ENCODE measurements around the gene ARSB.
"Not testable (repeated sequence)": the region's sequence is repeated elsewhere in the genome, so short reads cannot be mapped to it uniquely, and the experiment has no call there.

Gene ARSB

DNA sequence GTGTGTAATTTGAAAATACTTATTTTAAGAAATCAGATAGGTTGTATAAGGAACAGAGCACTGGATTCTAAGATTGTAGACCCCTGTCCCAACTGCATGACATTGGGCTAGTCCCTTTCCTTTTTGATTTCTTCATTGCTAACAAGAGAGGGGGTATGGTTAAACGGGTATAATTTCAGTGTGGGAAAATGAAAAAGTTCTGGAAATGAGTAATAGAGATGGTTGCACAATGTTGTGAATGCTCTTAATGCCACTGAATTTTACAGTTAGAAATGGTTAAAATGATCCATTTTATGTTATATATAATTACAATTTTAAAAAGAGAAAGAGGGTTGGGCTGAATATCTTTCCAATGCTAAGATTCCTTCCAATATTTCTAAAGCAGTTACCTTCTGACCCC, 233.2 kb downstream of the ARSB start:
- DNase-seq (ENCODE audit: low spot score) = no peak

DNA sequence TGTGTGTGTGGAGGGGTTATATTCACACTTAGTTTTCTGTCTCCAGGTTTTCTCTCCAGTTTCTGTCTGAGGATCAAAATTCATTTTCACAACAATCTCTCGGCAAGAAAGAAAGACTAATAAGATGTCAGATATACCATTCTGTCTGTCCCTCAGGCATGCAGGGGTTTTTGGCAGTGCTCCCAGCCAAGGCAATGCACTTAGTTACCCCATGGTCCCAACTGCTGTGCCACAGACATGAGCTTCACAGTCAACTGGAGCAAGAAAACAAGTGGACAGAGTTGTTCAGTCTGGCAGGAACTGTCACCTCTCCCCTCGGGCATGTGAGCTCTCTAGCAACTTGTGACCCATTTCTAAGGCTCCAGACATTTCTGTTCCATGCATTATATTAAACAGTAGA, 234.8 kb downstream of the ARSB start:
- DNase-seq (ENCODE audit: low spot score) = no peak

DNA sequence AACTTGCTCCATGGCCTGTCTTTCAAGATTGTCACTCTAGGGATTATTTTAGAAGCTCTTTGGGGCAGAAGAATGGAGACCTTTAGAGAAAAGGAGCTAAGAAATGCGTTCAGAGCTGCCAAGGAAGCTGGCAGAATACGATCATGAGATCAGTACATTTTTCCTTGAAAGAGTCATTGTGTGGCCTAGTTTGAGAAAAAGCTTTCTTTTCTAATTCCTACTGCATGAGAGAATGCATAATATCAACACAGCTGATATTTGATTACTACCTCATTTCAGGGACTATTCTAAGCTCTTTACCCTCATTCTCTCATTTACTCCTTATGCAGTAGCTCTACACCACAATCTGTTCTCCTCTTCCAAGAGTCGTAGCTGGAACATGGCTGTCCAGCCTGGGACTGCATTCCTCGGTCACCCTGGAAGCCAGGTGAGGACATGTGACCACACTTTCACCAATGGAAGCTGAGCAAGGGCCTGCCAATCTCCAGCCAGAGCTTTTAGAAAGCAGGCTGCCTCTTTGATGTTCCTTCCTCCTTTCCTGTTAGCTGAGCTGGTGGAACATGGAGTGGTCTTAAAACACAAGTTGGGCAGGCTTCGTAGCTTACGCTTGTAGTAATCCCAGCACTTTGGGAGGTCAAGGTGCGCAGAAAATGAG, 237.3 kb downstream of the ARSB start:
- peak; percentile 82 for DNase-seq (ENCODE audit: low spot score)

DNA sequence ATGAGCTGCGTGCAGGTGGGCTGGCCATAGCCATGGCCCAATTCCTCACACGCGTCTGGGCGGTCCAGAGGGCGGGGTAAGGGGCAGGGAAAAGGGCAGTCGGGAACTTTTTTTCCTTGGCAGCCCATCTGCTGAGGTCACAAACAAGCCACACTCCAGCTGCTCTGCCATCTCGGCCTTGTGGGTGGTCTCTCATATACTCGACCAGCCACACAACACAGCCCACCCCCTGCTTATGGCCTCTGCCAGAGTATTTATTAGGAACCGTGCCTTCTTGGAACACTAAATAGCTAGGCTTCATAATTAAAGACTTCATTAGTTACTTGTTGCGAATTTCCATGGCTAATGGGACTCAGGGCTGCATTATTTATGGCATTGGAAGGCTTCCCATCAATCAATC, 238.1 kb downstream of the ARSB start:
- DNase-seq (ENCODE audit: low spot score) = no peak

DNA sequence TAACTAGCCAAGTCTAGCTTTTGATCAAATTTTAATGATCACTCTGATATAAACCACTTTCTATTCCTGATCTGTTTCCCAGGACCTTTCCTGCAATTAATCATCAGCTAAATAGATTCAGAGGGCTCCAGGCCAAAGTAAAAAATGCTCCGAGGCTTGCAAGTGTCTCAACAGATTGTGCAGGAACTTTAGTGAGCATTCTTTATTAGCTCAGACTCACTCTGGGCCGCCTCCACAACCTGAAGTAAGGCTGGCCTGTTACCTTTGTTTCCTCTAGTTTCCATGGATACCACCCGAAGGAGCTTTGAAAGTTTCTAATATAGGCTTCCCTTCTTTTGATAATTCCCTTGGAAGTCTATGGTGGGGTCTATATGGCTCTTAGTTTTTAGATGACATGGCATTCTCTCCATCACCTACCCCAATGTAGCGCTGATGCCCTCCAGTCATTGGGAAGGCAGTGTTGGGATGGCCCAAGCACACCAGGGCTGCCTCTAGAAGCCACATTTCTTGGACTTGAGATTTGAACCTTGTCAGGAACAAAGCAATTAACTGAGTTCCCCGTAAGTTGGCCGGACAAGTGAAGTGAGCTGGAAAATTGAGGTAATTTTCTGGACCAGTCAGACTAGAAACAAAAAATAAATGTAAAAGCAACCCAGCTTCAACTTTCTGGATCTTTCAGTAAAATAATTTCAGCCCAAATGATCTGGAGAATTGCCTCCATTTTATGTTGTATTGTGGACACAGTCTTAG, 238.9 kb downstream of the ARSB start:
- no peak for DNase-seq (ENCODE audit: low spot score)

DNA sequence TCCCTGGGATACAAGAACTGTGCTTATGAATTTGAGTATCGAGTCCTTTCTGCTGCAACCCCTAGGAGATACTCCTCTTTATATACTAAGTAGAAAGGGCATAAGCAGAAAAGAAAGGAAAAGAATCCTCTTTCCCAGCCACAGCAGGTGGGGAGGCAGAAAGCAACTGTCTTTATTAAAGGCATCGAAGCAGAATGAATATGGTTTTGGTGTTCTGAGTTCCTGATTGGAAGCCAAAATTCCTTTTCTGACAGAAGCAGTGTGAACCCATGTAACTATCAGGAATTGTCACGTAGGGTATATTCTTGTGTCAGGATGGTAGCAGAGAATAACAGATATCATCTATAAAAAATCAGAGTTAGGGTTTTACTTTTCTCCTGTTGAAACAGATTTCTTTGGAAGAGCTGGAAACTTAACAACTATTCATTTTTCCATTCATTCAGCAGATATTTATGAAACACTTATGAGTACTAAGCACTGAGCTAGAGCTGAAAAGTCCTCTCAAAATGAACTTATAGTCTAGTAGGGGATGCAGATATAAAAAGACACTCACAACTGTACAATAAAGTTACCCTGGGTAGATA, 240.1 kb downstream of the ARSB start:
- DNase-seq (ENCODE audit: low spot score) = no peak

DNA sequence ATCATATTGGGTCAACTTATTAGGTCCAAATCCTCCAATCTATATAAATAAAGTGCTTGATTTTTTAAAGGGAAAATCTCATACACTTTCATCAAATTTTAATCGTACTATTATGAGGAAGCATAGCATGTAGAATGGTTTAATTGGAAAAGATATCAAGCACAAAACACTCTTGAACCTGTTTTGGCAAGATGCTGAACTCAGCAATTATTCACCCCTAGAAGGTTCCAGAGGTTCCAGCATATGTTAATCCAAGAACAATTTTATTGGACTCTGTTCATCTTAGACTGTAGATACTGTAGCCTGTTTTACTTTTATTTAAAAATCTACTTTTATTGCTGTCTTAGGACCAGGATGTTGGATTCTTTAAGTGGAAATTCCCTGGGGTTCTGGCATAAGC, 244.1 kb downstream of the ARSB start:
- no peak for DNase-seq (ENCODE audit: low spot score)

DNA sequence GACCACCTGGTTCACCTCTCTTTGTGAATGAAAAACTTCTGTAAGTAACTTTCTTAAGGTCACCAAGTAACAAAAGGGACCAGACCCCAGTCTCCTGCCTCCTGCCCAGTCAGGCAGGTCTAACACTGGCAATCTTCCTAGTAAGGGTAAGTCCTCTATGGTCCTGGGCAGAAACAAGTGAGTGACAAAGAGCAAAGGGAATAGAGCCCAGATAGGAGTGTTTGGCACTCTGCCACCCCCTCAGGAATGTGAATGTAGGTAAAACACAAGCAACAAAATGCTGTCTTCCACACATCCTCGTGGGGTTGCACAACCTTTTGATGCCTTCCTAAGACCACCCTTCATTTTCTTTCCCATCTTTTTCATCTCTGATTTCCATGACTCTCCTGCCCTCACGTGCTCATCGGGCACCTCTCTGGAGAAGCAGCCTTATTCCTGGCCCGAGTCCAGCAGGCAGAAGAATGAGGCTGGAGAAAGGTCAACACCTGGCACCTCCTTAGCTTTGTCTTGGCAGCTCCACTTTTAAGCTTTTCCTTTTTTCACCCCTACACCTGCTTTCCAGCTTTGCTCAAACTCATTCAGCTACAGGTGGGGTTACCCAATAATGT, 246.3 kb downstream of the ARSB start:
- DNase-seq (ENCODE audit: low spot score) = no peak

DNA sequence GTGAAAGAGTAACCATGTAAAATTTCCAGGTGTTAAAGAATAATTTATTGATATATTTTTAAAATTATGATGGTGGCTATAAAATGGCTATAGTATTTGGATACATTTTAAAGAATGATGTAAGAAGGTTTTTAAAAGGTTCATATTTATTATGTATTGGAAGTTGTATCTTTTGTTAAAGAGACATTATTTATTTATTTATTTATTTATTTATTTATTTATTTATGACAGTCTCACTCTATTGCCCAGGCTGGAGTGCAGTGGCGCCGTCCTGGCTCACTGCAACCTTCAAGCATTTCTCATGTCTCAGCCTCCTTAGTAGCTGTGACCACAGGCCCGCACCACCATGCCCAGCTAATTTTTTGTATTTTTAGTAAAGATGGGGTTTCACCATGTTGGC, 247.0 kb downstream of the ARSB start:
- DNase-seq (ENCODE audit: low spot score) = no peak

DNA sequence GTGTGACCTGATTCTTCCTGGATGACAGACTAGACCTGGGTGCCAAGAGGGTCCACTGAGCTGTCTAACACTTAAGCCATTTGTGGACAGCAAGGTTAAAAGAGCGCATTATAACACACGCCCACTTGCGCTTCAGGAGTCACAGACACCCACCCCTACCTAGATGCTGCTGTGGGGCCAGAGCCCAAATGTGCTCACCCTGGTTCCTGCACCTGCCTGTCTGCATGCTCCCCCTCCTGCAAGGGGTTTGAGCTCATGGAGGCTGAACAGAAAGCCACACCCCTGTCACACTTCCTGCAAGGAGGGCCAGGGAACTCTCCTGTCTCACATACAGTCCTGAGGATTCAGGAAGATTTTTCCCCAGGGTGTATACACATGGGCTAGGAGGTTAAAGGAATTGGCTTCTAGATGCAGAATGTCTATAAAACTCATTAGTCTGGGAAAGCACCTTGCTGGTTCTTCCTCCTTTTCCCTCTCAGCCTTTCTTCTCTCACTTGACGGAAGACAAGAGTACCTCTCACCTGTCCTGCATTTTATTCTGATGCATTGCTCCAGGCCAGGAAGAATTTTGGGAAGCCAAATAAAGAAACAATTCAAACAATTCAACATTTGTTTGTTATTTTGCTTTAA, 249.2 kb downstream of the ARSB start:
- no peak for DNase-seq (ENCODE audit: low spot score)

DNA sequence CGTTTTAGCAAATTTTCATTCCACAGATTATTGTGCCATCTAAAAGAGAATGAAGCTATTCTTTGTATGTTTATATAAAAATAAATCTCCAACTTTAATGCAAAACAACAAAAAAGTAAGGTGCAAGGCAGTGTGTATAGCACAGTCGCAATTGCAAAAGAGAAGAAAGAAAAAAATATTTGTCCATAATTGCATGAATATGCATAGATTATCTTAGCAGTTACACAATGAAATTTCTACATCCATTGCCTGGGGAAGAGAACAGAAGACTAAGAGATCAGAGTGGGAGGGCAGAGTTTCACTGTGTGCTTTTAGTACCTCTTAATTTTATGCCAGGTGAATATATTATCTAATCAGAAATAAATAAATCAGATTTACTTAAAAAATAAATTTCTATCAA, 250.2 kb downstream of the ARSB start:
- DNase-seq (ENCODE audit: low spot score) = no peak

DNA sequence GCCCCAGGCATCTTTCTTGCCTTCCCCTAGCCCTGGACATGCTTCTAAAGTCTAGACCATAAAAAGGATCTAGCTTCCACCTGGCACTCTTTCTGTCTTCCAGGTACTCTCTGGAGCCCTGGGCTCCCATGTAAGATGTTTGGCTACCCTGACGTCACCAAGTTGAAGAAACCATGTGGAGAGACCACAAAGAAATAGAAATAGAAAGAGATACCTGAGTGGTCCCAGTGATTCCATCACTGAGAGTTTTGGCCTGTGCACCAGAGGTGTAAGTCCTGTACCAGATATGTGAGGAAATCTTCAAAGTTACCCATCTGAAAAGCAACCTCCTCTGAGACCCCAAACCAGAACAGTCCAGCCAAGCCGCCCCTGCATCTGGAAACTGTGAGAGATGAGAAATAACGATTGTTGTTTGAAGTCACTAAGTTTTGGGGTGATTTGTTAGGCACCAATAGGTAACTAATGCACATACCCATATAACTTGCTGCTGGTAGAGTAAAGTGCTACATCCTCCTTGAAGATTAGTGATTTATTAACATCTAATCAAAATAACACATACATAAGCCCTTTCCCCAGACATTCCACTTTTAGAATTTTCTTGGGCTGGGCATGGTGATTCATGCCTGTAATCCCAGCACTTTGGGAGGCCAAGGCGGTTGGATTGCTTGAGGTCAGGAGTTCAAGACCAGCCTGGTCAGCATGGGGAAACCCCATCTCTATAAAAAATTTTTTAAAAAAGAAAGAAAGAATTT, 250.8 kb downstream of the ARSB start:
- no peak for DNase-seq (ENCODE audit: low spot score)

DNA sequence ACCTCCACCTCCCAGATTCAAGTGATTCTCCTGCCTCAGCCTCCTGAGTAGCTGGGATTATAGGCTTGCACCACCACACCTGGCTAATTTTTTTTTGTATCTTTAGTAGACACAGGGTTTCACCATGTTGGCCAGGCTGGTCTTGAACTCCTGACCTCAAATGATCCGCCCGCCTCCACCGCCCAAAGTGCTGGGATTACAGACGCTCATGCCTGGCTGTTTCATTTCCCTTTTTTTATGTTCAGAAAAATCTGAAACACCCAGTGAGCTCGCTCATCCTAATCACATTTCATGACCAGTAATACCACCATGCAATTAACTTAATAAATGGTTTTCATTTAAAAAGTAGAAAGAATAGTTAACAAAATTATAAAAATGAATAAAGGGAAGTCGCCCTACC, 252.4 kb downstream of the ARSB start:
- DNase-seq (ENCODE audit: low spot score) = not testable (repeated sequence)

DNA sequence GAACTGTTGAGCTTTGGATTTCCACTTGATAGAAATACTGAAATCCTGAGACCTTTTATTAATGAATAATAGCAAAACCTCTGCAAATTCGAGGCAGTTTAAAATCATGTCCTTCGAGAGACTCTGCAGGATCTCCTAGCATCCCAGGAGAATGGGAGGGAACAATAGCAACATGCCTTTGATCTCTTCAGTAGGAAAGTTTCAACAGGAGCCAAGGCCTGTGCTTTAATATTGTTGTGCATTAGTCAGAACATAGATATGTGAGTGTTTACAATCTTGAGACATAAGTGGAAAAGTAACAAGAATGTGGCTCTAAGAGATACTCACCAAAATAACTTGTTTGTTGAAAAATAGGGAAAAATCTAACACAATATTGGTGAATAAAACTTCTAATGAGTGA, 253.2 kb downstream of the ARSB start:
- DNase-seq (ENCODE audit: low spot score) = peak; percentile 77

DNA sequence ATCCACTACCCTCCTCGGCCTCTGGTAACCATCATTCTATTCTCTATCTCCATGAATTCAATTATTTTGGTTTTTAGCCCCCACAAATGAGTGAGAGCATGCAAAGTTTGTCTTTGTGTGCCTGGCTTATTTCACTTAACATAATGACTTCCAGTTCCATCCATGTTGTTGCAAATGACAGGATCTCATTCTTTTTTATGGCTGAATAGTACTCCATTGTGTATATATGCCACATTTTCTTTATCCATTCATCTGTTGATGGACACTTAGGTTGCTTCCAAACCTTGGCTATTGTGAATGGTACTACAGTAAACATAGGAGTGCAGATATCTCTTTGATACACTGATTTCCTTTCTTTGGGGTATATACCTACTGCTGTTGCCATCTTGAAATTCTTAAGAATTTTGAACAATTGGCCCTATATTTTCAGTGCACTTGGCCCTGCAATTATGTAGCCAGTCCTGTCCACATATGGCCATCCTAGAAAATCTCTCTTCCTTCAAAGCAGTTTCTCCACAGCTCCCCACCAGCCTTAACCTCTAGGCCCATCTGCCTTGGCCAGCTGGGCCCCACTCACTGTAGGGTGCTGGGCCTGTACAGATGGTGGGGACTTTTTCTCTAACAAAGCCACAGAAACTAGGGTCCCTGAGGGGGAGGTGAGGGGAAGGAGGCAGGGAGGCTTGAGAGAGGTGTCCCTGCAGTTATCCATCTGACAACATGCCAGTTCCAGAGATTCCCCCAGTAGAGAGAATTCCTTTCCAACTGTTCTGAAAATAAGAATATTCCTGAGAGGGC, 254.6 kb downstream of the ARSB start:
- no peak for DNase-seq (ENCODE audit: low spot score)

DNA sequence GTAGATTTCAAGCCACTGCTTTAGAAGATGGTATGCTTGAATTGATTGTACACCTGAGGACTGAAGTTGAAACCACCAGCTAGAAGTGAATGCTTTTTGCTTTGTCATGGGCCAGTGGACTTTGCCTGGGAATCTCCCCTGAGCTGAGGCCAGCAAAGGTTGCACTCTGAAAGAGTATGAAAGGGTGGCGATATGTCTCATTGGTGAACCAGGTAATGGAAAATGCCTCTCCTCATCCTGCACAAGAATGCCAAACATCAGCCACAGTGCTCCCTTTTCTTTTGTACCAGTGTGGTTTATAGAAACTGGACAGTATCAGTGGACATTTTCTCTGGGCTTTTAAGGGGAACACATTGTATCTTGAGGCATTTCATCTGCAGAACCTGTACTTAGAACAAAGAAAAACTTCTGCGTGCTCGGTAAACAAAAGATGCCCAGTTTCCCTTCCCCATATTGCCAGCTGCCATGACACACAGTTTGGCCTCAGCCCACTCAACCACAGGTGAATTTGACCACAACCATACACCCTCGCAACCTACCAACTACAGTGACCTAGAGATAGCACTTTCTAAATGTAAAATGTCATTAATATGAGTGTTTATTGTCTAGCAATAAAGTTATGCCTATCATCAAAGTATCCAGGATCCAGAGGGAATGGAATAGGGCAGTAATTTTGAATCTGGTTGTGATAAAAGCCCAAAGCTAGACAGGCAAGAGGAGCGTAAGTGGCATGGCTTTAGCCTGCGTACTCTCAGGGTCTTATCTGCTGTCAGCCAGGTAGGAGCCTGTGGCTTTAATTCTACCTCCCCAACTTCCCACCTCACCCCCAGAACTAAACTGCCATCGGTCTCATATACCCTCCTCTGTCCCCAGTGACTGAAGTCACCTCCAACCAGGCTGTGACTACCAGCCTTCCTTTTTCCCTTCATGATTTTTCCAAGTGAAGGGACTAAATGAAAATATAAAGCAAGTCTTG, 257.0 kb downstream of the ARSB start:
- no peak for DNase-seq (ENCODE audit: low spot score)
